Bronchial epithelial cell (primary cell): Measurements from ENCODE around the gene TRIM38. TPM values are rescaled to one million over a fixed set of nuclear protein-coding genes. Genes with fewer than 3 reads are reported as not detected.
"Not testable (repeated sequence)": the region's sequence is repeated elsewhere in the genome, so short reads cannot be mapped to it uniquely, and the experiment has no call there.

ENCODE experiments used
- DNase-seq: peaks from one replicate; pipeline ENCODE4 v3.0.0-alpha.2; 2010; ENCODE audit warnings: low read depth
- FAIRE-seq: peaks from 2 replicates; lab custom pipeline; 2011; peaks lifted over from hg19 to GRCh38; lab: Jason Lieb, UNC
- H3K27me3 ChIP-seq: 2 replicates; pipeline ENCODE4 v1.5.1; 2011; ENCODE audit warnings: low read length; ENCODE audit not compliant: control insufficient read depth, insufficient read depth
- H3K36me3 ChIP-seq: 2 replicates; pipeline ENCODE4 v1.5.1; 2011; ENCODE audit warnings: low read length; ENCODE audit not compliant: control insufficient read depth, insufficient read depth
- H3K4me3 ChIP-seq: 2 replicates; pipeline ENCODE4 v1.5.1; 2011; ENCODE audit warnings: mild to moderate bottlenecking, low read depth, low read length, control low read depth
- total RNA-seq: library from RNA; depleted of rRNA; stranded (reverse); fragments of >200 nt; gene quantifications from 2 replicates; pipeline ENCODE4 v1.2.1, GENCODE V29; 2014
- TF ChIP-seq, protein P1 (sequence below): IDR thresholded peaks from 2 replicates; pipeline ENCODE4 v1.5.1; 2011; ENCODE audit warnings: mild to moderate bottlenecking, moderate library complexity, low read length, control low read depth, inconsistent platforms; ENCODE audit not compliant: insufficient read depth, severe bottlenecking

TRIM38 gene
- total RNA-seq, 1 donor from 2014 or later, result 2.9 TPM

DNA sequence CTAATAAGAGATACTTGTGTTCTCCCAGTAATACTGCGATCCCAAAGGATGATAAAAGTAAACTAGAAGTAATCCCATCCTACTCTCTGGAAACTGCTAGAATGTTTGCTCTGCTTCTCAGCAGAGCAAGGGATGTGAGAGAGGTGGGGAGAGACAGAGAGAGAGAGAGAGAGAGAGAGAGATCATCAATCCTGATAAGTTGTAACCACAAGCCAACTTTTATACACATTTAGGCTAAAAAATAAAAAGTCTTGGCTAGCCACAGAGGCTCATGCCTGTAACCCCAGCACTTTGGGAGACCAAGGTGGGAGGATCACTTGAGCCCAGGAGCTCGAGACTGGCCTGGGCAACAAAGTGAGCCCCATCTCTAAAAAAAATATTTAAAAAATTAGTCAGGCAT, 16.0 kb upstream of the TRIM38 start:
- no peaks in the 10 kb centered on the region for H3K27me3 ChIP-seq
- TF ChIP-seq, protein P1, sequence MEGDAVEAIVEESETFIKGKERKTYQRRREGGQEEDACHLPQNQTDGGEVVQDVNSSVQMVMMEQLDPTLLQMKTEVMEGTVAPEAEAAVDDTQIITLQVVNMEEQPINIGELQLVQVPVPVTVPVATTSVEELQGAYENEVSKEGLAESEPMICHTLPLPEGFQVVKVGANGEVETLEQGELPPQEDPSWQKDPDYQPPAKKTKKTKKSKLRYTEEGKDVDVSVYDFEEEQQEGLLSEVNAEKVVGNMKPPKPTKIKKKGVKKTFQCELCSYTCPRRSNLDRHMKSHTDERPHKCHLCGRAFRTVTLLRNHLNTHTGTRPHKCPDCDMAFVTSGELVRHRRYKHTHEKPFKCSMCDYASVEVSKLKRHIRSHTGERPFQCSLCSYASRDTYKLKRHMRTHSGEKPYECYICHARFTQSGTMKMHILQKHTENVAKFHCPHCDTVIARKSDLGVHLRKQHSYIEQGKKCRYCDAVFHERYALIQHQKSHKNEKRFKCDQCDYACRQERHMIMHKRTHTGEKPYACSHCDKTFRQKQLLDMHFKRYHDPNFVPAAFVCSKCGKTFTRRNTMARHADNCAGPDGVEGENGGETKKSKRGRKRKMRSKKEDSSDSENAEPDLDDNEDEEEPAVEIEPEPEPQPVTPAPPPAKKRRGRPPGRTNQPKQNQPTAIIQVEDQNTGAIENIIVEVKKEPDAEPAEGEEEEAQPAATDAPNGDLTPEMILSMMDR, result no peak
- no peak overlapping the region for H3K4me3 ChIP-seq
- DNase-seq (no peak), FAIRE-seq (no peak)
- no peaks in the 10 kb centered on the region for H3K36me3 ChIP-seq

DNA sequence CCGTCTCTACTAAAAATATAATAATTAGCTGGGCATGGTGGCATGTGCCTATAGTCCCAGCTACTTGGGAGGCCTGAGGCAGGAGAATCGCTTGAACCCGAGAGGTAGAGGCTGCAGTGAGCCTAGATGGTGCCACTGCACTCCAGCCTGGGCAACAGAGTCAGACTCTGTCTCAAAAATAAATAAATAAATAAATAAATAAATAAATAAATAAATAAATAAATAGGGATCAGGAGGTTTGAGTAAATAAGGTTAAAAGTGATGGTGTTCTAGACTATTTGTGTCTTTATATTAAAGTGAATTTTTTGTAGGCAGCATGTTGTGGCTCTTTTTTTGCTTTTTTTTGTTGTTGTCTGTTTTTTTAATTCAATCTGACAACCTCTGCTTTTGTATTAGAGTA, 15.1 kb upstream of the TRIM38 start:
- DNase-seq, H3K36me3 ChIP-seq, H3K4me3 ChIP-seq, FAIRE-seq, H3K27me3 ChIP-seq: not testable (repeated sequence)

DNA sequence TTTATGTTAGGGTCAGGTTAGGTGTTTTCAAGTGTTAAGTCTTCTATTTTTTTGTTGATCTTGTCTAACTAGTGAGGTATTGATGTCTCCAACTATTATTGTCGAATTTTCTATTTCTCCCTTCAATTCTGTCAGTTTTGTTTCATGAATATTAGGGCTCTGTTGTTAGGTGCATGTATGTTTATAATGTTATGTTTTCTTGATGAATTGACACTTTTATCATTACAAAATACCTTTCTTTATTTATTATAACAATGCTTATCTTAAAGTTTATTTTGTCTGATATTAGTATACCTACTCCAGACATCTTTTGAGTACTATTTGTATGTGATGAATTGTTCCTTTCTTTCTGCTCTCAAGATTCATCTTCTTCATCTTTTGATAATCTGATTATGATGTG, 12.9 kb upstream of the TRIM38 start:
- TF ChIP-seq, protein P1, result no peak
- Histone ChIP-seq H3K4me3 (no peak overlapping the region), H3K36me3 (no peaks in the 10 kb centered on the region), H3K27me3 (no peaks in the 10 kb centered on the region)
- DNase-seq (no peak), FAIRE-seq (no peak)

DNA sequence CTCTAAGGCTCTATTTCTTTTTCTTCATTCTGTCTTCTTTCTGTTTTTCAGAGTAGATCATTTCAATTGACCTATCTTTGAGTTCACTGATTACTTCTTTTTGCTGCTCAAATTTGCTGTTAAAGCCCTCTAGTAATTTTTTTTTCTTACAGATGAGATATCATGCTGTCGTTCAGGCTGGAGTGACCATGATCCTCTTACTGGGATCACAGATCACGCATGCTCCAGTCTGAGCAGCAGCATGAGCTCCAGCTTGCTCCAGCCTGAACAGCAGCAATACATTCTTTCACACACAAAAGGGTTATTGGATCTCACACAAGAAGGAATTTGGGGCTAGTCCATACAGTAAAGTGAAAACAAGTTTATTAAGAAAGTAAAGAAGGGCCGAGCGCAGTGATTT, 12.3 kb upstream of the TRIM38 start:
- no peaks in the 10 kb centered on the region for H3K36me3 ChIP-seq
- TF ChIP-seq, protein P1, result no peak
- DNase-seq (no peak), FAIRE-seq (no peak)
- no peak overlapping the region for H3K4me3 ChIP-seq
- H3K27me3 ChIP-seq, result no peaks in the 10 kb centered on the region

DNA sequence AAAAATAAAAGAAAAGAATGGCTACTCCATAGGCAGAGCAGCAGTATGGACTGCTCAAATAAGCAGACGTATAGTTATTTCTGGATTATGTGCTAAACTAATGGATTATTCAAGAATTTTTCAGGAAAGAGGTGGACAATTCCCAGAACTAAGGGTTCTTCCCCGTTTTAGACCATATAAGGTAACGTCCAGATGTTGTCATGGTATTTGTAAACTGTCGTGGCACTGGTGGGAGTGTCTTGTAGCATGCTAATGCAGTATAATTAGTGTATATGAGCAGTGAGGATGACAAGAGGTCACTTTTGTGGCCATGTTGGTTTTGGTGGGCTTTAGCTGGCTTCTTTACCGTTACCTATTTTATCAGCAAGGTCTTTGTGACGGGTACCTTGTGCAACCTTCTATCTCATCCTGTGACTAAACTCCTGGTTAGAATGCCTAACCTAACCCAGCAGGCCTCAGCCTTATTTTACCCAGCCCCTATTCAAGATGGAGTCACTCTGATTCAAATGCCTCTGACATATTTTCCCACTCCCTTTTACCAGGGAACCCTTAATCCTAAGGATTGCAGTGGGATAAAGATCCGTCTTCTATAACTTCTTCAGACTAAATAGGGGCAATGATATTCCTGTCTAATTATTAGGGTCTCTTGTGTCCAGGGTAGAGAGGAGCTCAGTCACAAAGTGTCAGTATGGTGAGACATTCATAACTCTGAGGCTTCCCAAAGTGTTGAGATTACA, 11.1 kb upstream of the TRIM38 start:
- DNase-seq (no peak), FAIRE-seq (no peak)
- no peak overlapping the region for H3K4me3 ChIP-seq
- H3K27me3 ChIP-seq, result no peaks in the 10 kb centered on the region
- TF ChIP-seq, protein P1, result no peak
- no peaks in the 10 kb centered on the region for H3K36me3 ChIP-seq

DNA sequence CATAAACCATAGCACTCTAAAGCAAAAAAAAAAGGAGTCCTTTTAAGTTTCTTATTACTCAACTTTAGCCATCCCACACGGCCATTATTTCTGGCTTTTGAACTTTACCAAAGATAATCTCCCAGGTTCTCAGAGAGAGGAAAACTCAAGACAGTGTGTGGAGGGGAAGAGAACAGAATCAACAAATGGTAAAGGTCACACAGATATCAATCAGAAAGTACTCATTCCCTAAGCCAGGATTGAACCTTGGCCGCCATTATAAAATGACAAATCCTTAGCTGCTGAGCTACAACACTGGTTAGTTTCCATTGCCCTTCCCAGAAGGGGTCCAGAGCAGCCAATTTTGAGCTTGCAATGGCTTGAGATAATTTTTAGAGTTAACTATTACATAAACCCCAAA, 10.1 kb upstream of the TRIM38 start:
- DNase-seq, result no peak
- FAIRE-seq, result no peak
- Histone ChIP-seq H3K27me3 (no peaks in the 10 kb centered on the region), H3K4me3 (no peak overlapping the region), H3K36me3 (no peaks in the 10 kb centered on the region)
- TF ChIP-seq, protein P1, result no peak
